ENCODE results near the gene EMILIN1. TPM values are rescaled to one million over a fixed set of nuclear protein-coding genes. Genes with fewer than 3 reads are reported as not detected.
"Not testable (repeated sequence)": the region's sequence is repeated elsewhere in the genome, so short reads cannot be mapped to it uniquely, and the experiment has no call there.

The EMILIN1 gene
- polyA plus RNA-seq, 3 donors from 2014 or later, result 0.80 to 1.3 (median 0.92) TPM

GRCh38 chr2:27119330-27119670, 40.9 kb downstream of the EMILIN1 start:
- not testable (repeated sequence) for H3K36me3 Mint-ChIP-seq, H3K9me3 Mint-ChIP-seq, DNase-seq, H3K27ac Mint-ChIP-seq
- peaks cover 5 to 21% (median 14%) of the 10 kb centered on the region in 3 donors for H3K27me3 Mint-ChIP-seq (ENCODE audit: low read depth in 3 of 3)
- peaks cover 21 to 22% of the 10 kb centered on the region in 2 donors for H3K4me1 Mint-ChIP-seq
- peak overlapping the region; percentile 38 to 79 (median 66) for H3K4me3 Mint-ChIP-seq

- peak overlapping the region in 4 of 5 donors; percentile 29 to 95 (median 90) for H3K4me3 Mint-ChIP-seq
- peak overlapping the region in 2 of 6 donors; percentile 14 to 32 for H3K27ac Mint-ChIP-seq
- DNase-seq, result no peak
- H3K9me3 Mint-ChIP-seq, result no peaks in the 10 kb centered on the region
- peaks cover 0 to 3% (median 0%) of the 10 kb centered on the region in 3 donors for H3K36me3 Mint-ChIP-seq
- peaks cover 7 to 21% (median 12%) of the 10 kb centered on the region in 3 donors for H3K27me3 Mint-ChIP-seq (ENCODE audit: low read depth in 3 of 3)
- peaks cover 21 to 22% of the 10 kb centered on the region in 2 donors for H3K4me1 Mint-ChIP-seq
Measured at GRCh38 chr2:27121906-27122305, 43.5 kb downstream of the EMILIN1 start.

- Mint-ChIP-seq H3K36me3 (peaks cover 0 to 3% (median 0%) of the 10 kb centered on the region in 3 donors), H3K4me3 (peak overlapping the region; percentile 88 to 95 (median 93)), H3K27me3 (ENCODE audit: low read depth in 3 of 3) (peaks cover 7 to 15% (median 12%) of the 10 kb centered on the region in 3 donors), H3K27ac (peak overlapping the region; percentile 81 to 92 (median 90)), H3K4me1 (peaks cover 21 to 22% of the 10 kb centered on the region in 2 donors), H3K9me3 (no peaks in the 10 kb centered on the region)
- no peak for DNase-seq
Measured at GRCh38 chr2:27122791-27123190, 44.4 kb downstream of the EMILIN1 start.

- peak; percentile 72 to 77 (median 74) for DNase-seq
- Mint-ChIP-seq H3K9me3 (no peaks in the 10 kb centered on the region), H3K36me3 (peaks cover 0 to 3% (median 0%) of the 10 kb centered on the region in 3 donors), H3K27me3 (ENCODE audit: low read depth in 3 of 3) (peaks cover 7 to 11% (median 10%) of the 10 kb centered on the region in 3 donors), H3K27ac (peak within 1 kb of the TSS; percentile 81 to 94 (median 90)), H3K4me3 (peak within 1 kb of the TSS; percentile 88 to 95 (median 93)), H3K4me1 (peaks cover 21 to 22% of the 10 kb centered on the region in 2 donors)
Measured at GRCh38 chr2:27123302-27124150, 45.1 kb downstream of the EMILIN1 start, which contains the start of gene ABHD1. ABHD1 (plus strand) TSS chr2:27123815; CDS start chr2:27123949, 134 bp downstream.

- H3K36me3 Mint-ChIP-seq, result peaks cover 0 to 5% (median under 1%) of the 10 kb centered on the region in 3 donors
- H3K27me3 Mint-ChIP-seq (ENCODE audit: low read depth in 3 of 3), result peaks cover 3 to 7% (median 6%) of the 10 kb centered on the region in 3 donors
- H3K4me1 Mint-ChIP-seq, result peaks cover 16 to 19% of the 10 kb centered on the region in 2 donors
- H3K27ac Mint-ChIP-seq, result peak overlapping the region in 3 of 6 donors; percentile 23 to 91 (median 34)
- H3K9me3 Mint-ChIP-seq, result no peaks in the 10 kb centered on the region
- no peak for DNase-seq
- H3K4me3 Mint-ChIP-seq, result peak overlapping the region in 2 of 5 donors; percentile 52 to 65
Measured at GRCh38 chr2:27125104-27125503, 46.7 kb downstream of the EMILIN1 start.

- Mint-ChIP-seq H3K27ac (peak overlapping the region in 4 of 6 donors; percentile 0 to 66 (median 25)), H3K36me3 (peaks cover 0 to 15% (median 0%) of the 10 kb centered on the region in 3 donors)
Measured at GRCh38 chr2:27126252-27126710, 47.9 kb downstream of the EMILIN1 start.

GRCh38 chr2:27127883-27128667, 49.7 kb downstream of the EMILIN1 start:
- H3K27ac Mint-ChIP-seq, result no peak overlapping the region
- no peak overlapping the region for H3K4me3 Mint-ChIP-seq
- peaks cover 11 to 23% of the 10 kb centered on the region in 2 donors for H3K4me1 Mint-ChIP-seq
- no peak for DNase-seq
- H3K9me3 Mint-ChIP-seq, result no peaks in the 10 kb centered on the region
- H3K36me3 Mint-ChIP-seq, result peaks cover 0 to 15% (median 0%) of the 10 kb centered on the region in 3 donors
- peaks cover 1 to 5% (median 3%) of the 10 kb centered on the region in 3 donors for H3K27me3 Mint-ChIP-seq (ENCODE audit: low read depth in 3 of 3)

More at GRCh38 chr2:27126252-27126710, 47.9 kb downstream of the EMILIN1 start:
- Mint-ChIP-seq H3K4me1 (peaks cover 17% of the 10 kb centered on the region in 2 donors), H3K4me3 (no peak overlapping the region), H3K27me3 (ENCODE audit: low read depth in 3 of 3) (peaks cover 3 to 6% (median 3%) of the 10 kb centered on the region in 3 donors), H3K9me3 (no peaks in the 10 kb centered on the region)
- DNase-seq, result no peak

- Mint-ChIP-seq H3K4me3 (no peak overlapping the region), H3K4me1 (peaks cover 15 to 26% of the 10 kb centered on the region in 2 donors), H3K9me3 (no peaks in the 10 kb centered on the region), H3K27me3 (ENCODE audit: low read depth in 3 of 3) (peaks cover 1 to 9% (median 6%) of the 10 kb centered on the region in 3 donors), H3K36me3 (peaks cover 0 to 15% (median 0%) of the 10 kb centered on the region in 3 donors), H3K27ac (peak overlapping the region in 5 of 6 donors; percentile 43 to 67 (median 52))
- no peak for DNase-seq
Measured at GRCh38 chr2:27128668-27129571, 50.5 kb downstream of the EMILIN1 start.

- Mint-ChIP-seq H3K4me3 (no peak overlapping the region), H3K27ac (peak overlapping the region in 1 of 6 donors; percentile 51), H3K9me3 (no peaks in the 10 kb centered on the region), H3K27me3 (ENCODE audit: low read depth in 3 of 3) (peaks cover 5 to 10% (median 10%) of the 10 kb centered on the region in 3 donors), H3K4me1 (peaks cover 16 to 31% of the 10 kb centered on the region in 2 donors), H3K36me3 (peaks cover 0 to 15% (median 0%) of the 10 kb centered on the region in 3 donors)
- DNase-seq, result no peak
Measured at GRCh38 chr2:27130396-27130795, 52.0 kb downstream of the EMILIN1 start.

- peak overlapping the region in 1 of 5 donors; percentile 21 for H3K4me3 Mint-ChIP-seq
- peak overlapping the region in 2 of 6 donors; percentile 28 to 55 for H3K27ac Mint-ChIP-seq
- peaks cover 0 to 15% (median 0%) of the 10 kb centered on the region in 3 donors for H3K36me3 Mint-ChIP-seq
- no peaks in the 10 kb centered on the region for H3K9me3 Mint-ChIP-seq
- H3K4me1 Mint-ChIP-seq, result peaks cover 16 to 33% of the 10 kb centered on the region in 2 donors
- H3K27me3 Mint-ChIP-seq (ENCODE audit: low read depth in 3 of 3), result peaks cover 5 to 12% (median 10%) of the 10 kb centered on the region in 3 donors
- DNase-seq, result no peak
Measured at GRCh38 chr2:27131429-27131828, 53.0 kb downstream of the EMILIN1 start.

- peak overlapping the region; percentile 79 to 95 (median 86) for H3K27ac Mint-ChIP-seq
- H3K9me3 Mint-ChIP-seq, result no peaks in the 10 kb centered on the region
- H3K36me3 Mint-ChIP-seq, result peaks cover 0 to 15% (median 0%) of the 10 kb centered on the region in 3 donors
- H3K4me1 Mint-ChIP-seq, result peaks cover 16 to 33% of the 10 kb centered on the region in 2 donors
- H3K4me3 Mint-ChIP-seq, result peak overlapping the region; percentile 91 to 95 (median 94)
- H3K27me3 Mint-ChIP-seq (ENCODE audit: low read depth in 3 of 3), result peaks cover 5 to 12% (median 10%) of the 10 kb centered on the region in 3 donors
- peak in 1 of 3 donors; percentile 7 for DNase-seq
Measured at GRCh38 chr2:27133195-27133875, 54.9 kb downstream of the EMILIN1 start.

Data from immature natural killer cell (primary cell).